Measurements from ENCODE around the gene PPP1R12C.
A peak's percentile ranks its signal among the peaks of the same experiment; 100 is the strongest.

Gene PPP1R12C

DNA sequence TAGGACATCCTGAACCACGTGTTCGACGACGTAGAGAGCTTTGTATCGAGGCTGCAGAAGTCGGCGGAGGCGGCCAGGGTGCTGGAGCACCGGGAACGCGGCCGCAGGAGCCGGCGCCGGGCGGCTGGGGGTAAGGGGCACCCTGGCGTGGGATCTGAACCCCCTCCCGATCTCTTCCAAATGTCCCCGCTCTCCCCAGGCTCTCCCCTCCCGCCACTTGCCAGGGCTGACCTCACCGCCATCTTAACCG, 35.7 kb downstream of the PPP1R12C start:
- TF ChIP-seq, protein P1, sequence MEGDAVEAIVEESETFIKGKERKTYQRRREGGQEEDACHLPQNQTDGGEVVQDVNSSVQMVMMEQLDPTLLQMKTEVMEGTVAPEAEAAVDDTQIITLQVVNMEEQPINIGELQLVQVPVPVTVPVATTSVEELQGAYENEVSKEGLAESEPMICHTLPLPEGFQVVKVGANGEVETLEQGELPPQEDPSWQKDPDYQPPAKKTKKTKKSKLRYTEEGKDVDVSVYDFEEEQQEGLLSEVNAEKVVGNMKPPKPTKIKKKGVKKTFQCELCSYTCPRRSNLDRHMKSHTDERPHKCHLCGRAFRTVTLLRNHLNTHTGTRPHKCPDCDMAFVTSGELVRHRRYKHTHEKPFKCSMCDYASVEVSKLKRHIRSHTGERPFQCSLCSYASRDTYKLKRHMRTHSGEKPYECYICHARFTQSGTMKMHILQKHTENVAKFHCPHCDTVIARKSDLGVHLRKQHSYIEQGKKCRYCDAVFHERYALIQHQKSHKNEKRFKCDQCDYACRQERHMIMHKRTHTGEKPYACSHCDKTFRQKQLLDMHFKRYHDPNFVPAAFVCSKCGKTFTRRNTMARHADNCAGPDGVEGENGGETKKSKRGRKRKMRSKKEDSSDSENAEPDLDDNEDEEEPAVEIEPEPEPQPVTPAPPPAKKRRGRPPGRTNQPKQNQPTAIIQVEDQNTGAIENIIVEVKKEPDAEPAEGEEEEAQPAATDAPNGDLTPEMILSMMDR (conservative IDR thresholded peaks at IDR 0.05; ENCODE audit: low read depth, low read length), result no peak
- H3K4me3 ChIP-seq (ENCODE audit: low read depth, low read length), result peak overlapping the region; percentile 62
- DNase-seq (ENCODE audit: low read depth), result no peak

DNA sequence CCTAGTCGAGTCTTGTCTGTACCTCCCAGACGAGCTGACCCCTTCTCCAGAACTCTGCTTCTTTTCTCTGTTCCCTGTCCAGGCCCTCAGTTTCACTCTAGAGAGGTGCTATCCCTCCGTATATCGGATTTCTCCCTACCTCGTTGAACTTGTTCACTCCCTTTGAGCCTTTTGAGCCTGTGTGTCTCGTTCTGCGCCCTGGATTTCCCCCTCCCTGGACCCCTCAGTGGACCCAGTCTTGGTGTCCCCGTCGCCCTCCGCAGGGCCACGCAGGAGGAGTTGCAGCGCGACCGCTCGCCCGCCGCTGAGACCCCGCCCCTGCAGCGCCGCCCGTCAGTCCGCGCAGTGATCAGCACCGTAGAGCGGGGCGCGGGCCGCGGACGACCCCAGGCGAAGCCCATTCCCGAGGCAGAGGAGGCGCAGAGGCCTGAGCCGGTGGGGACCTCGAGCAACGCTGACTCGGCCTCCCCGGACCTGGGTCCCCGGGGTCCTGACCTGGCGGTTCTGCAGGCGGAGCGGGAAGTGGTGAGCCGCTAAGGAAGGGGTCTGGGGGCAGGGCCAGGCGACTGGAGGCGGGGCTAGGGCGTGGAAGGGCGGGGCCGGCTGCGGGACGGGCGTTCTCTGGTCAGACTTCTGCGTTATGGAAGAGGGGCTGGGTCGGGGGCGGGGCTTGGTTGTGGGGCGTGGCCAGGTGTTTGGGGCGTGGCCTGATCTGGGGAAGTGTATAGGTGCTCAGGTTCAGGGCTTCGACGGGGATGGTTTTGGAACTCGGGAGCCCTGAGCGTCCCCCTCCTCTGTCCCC, 36.3 kb downstream of the PPP1R12C start:
- peak overlapping the region; percentile 62 for H3K4me3 ChIP-seq (ENCODE audit: low read depth, low read length)
- peak; percentile 78 for DNase-seq (ENCODE audit: low read depth)
- TF ChIP-seq, protein P1 (conservative IDR thresholded peaks at IDR 0.05; ENCODE audit: low read depth, low read length), result no peak

DNA sequence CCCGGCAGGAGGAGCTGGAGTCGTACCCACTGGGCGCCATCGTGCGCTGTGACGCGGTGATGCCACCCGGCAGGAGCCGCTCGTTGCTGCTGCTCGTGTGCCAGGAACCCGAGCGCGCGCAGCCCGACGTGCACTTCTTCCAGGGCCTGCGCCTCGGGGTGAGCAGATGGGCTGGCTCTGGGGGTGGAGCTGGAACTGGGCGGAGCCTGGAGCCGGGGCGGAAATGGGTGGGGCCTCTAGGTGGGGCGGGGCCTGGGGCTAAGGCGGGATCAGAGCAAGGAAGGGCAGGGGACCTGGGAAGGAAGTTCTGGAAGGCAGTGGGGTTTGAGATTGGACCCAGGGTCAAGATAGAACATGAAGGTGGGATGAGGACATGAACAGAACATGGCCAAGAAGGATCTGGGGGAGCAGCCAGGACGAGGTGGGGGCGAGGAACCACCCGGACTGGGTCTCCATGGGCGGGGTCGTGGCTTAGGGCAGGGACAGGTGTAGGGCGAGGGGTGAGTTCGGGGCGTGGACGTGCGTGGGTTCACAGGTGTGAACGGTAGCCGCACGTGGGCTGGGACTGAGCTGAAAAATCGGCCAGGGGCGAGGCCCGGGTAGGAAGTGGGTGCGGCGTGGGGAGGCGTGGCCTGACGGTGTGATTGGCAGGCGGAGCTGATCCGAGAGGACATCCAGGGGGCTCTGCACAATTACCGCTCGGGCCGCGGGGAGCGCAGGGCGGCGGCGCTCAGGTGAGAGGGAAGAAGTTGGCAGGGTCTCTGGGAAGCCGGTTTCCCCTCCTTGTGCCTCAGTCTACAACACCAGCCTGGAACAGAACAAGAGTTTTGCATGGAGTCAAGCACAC, 37.1 kb downstream of the PPP1R12C start:
- peak overlapping the region; percentile 62 for H3K4me3 ChIP-seq (ENCODE audit: low read depth, low read length)
- DNase-seq (ENCODE audit: low read depth), result peak; percentile 67
- TF ChIP-seq, protein P1 (conservative IDR thresholded peaks at IDR 0.05; ENCODE audit: low read depth, low read length), result no peak

DNA sequence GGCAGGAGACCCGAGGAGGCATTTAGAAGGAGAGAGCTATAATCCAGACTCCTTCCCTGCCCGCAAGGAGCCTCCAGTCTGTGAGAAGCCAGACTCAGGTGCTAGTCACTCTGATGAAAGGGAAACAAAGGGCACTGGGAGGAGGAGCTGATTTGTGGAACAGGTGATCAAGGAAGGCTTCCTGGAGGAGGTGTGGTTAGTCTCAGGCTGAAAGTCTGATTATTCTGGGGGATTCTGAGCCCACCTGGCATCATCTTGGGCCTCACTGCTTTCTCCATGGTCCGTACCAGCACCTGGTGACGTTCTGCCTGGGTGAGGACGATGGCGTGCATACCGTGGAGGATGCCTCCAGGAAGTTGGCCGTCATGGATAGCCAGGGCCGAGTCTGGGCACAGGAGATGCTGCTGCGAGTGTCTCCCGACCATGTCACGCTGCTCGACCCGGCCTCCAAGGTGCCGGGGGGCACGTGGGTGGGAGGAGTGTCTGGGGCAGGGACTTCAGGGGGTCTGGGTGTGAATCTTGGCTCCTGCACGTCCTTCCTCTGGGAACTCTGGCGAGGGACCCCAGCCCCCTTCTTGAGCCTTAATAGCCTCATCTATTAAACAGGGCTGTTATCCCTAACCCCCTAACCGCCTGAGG, 37.9 kb downstream of the PPP1R12C start:
- no peak for DNase-seq (ENCODE audit: low read depth)
- no peak overlapping the region for H3K4me3 ChIP-seq (ENCODE audit: low read depth, low read length)
- TF ChIP-seq, protein P1 (conservative IDR thresholded peaks at IDR 0.05; ENCODE audit: low read depth, low read length), result no peak

DNA sequence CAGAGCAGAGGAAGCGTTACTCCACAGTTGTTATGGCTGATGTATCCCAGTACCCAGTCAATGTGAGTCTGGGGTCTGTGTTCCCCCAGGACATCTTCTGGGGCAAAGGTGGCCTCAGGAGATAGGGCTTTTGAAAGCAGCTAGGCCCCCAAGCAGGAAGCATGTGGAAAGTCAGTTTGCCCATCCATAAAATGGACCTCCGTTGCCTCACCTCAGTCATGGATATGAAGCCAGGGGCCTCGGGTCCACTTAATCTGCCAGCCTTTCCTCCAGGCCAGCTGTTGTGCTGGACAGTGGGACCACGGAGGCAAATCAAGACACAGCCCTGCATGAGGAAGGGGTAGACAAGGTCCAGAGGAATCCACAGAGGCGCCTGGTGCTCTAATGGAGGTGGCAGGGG, 38.4 kb downstream of the PPP1R12C start:
- no peak overlapping the region for H3K4me3 ChIP-seq (ENCODE audit: low read depth, low read length)
- DNase-seq (ENCODE audit: low read depth), result no peak
- TF ChIP-seq, protein P1 (conservative IDR thresholded peaks at IDR 0.05; ENCODE audit: low read depth, low read length), result no peak

DNA sequence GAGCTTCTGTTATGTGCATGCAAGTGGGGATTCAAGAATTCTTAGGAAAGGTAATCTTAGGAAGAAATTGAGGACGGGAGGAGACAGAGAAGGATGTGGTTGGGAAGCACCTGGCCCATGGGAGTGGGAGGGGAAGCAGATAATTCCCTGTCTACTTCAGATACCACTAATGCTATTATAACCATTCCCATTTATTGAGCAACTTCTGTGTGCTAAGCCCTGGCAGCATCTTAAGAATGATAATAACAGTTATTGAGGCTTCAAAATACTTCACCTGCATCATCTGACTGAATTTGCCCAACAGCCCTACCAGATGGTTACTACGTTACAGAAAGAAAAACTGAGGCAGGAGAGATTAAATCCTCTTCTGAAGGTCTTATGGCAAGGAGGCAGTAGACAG, 40.3 kb downstream of the PPP1R12C start:
- H3K4me3 ChIP-seq (ENCODE audit: low read depth, low read length), result no peak overlapping the region
- no peak for DNase-seq (ENCODE audit: low read depth)
- TF ChIP-seq, protein P1 (conservative IDR thresholded peaks at IDR 0.05; ENCODE audit: low read depth, low read length), result no peak

All from choroid plexus epithelial cell (primary cell).